Smooth muscle cell of the brain vasculature (primary cell): ENCODE data around the gene SDHB.
"Not testable (repeated sequence)": the region's sequence is repeated elsewhere in the genome, so short reads cannot be mapped to it uniquely, and the experiment has no call there.

ENCODE experiments used
- DNase-seq: peaks from one replicate; pipeline ENCODE4 v3.0.0-alpha.2; 2012; ENCODE audit warnings: low read depth, low spot score

The SDHB gene

DNA sequence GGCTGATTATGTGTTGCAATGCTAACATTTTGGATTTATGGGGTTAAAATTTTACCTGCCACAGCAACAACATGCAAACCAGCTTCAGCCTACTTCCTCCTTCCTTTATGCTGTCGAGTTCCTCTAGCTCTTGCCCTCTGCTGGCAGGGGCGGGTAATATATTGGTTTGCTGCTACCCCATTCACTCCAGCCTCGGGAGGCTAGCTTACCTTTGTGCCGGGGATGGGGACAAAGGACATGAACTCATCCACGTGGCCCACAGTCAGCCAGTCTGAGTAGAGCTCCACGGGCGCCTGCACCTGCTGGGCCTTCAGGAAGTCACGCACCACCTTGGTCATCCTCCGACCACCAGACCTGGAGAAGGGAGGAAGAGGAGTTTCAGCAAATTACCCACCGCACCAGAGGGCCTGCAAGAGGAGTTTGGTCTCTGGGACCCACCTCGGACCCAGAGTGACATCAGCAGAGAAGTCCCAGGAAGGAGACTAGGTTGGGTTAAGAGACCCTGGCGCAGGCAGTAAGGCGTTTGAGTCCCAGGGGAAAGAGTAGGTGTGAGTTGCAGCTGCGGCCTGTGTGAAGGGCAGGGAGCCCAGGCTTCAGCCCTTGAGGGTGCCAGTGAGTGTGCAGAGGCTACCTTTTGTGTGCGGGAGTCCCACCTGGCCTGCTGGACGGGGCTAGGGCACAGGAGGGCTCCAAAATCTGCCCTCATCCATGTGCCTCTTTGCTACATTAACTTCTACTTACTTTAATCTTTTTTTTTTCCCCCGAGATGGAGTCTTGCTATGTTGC lies 21.8 kb upstream of the SDHB start:
- DNase-seq, result no peak

GRCh38 chr1:17071794-17072193 lies 18.0 kb upstream of the SDHB start:
- DNase-seq, result no peak

GRCh38 chr1:17070163-17070525 lies 16.3 kb upstream of the SDHB start:
- DNase-seq, result no peak

GRCh38 chr1:17069452-17070162 lies 15.8 kb upstream of the SDHB start:
- DNase-seq, result no peak

DNA sequence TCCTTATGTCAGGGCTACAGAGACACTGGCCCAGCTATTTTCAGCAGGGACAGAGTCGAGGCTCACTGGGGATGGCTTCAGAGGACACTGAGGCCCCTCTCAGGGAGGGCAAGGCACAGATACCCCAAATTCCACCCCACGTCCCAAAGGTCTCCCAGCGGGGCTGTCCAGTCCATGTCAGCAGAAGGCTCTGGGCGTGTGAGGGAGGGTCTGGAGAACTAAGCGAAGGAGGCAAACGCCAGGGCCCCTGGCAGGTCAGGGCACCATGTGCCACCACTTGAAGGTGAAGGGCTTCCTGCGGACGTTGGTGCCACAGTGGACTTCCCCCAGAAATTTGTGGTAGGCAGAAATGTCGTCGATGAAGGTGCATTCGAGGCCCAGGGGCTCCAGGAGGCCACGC lies 15.0 kb upstream of the SDHB start:
- no peak for DNase-seq

DNA sequence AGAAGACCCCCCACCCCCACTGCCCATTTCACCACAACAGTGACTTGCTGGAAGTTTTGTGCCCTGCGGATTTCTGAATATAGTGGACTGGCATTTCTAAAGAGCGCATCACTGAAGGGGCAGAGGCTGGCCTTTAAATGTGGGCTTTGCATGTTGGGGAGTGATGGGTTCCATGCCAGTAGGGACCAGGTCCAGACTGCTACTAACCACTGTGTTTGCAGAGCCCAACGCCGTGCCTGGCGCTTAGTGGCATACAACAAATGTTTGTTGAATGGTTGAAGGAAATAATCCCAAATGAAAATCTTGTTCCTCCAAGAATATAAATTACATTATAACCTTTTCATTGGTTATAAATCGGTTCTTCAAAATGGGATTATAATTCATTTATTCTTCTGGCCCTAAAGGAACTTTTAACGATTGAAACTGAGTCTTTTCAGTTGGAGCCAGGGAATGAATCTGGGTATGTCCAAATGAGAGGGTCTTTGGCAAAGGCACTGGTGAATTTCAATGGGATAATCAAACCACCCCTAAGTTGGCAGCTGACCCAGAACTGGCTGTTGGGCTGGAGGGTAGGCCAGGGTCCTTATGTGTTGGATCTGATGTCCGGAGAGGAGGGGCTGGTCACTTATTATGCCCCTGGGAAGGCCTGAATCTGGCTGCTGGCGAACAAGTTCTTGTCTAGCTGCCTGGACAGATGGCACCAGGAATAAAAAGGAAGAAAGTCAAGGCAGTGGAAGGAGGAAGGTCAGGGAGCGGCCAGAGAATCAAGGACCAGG lies 13.8 kb upstream of the SDHB start:
- no peak for DNase-seq

DNA sequence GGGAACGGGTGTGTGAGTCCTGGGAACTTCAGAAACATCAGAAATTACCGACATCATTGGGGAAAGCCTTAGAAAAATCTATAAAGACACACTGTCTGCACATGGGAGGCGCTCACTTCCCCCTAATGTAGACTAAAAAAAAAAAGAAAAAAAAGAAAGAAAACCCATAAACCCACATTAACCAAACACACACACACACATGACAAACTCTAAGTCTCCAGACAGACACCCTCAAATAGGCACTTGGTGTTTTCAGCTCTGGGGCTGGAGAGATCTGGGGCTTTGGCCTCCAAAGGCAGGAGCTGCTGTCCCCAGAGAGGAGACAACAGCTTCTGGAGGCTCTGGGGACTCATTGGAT lies 13.2 kb upstream of the SDHB start:
- DNase-seq, result no peak

- no peak for DNase-seq
Observed at GRCh38 chr1:17066361-17067068, 12.7 kb upstream of the SDHB start.

DNA sequence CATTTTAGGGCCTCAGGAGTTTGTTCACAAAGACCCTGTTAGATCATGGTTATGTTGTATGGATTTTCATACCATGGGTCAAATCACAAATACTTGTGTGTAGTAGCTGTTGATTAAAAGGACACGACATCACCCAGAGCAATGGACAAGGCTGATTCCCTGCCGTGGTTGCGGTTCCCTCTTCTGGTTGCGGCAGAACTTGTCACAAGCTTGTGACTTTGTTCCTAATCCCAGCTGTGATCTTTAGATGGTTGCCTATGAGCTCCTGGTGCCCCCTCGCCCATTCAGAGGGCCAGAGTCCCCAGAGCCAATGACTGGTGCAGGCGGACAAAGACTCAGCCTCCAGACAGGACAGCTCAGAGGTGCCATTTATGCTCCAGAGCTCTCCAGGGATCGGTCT lies 11.8 kb upstream of the SDHB start:
- DNase-seq, result no peak

DNA sequence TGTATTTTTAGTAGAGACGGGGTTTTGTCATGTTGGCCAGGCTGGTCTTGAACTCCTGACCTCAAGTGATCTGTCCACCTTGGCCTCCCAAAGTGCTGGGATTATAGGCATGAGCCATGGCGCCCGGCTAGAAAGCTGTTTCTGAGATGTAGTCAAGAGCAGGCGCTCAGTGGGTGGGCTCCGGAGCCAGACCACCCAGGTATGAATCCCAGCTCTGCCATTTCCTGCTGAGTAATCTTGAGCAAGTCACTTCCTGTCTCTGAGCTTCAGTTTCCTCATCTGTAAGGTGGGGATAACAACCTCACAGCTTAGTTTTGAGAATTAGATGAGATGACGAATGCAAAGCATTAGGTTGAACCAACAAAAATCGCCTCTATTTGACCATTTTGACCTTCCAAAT lies 8.9 kb upstream of the SDHB start:
- not testable (repeated sequence) for DNase-seq

- DNase-seq, result no peak
Observed at GRCh38 chr1:17061892-17062291, 8.1 kb upstream of the SDHB start.

- DNase-seq, result no peak
Observed at GRCh38 chr1:17061486-17061885, 7.7 kb upstream of the SDHB start.

GRCh38 chr1:17060306-17060749 lies 6.5 kb upstream of the SDHB start:
- DNase-seq, result no peak

DNA sequence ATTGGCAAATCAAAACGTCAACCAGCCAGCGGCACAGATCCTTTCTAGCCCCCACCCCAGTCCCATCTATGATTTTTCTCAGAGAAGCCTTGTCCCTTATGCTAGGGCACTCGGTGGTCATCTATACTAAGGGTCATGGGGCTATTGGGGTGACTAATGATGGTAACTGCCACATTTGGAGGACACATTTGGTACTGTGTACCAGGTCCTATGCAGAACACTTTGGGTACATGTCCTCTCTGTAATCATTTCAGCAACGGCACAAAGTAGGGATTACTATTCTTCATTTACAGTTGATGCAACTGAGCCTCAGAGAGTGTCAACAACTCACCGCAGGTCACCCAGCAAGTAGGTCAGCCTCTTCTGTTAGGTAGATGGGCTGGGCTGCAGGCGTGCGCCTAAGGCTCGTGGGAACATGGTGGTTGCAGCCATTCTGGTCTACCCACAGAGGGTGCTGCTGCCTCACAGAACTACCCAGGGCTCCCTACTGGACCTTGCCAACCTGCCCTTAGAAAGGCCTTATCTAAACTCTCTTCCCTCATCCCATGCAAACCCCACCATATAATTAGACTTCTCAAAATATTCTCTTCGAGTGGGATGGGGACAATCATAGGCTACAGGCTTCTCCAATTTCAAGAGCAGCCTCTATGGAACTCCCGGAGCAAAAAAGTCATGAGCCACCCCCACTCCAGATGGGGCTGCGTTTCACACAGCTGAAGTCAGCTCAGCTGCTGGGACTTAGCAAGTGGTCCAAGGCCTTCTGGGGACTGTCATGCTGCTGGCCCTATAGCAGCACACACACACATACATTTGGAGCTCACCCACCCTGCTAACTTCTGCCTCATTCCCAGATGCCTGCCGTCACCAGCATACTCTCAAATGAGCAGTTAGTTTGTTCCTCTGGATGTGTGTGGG lies 5.8 kb upstream of the SDHB start:
- no peak for DNase-seq

DNA sequence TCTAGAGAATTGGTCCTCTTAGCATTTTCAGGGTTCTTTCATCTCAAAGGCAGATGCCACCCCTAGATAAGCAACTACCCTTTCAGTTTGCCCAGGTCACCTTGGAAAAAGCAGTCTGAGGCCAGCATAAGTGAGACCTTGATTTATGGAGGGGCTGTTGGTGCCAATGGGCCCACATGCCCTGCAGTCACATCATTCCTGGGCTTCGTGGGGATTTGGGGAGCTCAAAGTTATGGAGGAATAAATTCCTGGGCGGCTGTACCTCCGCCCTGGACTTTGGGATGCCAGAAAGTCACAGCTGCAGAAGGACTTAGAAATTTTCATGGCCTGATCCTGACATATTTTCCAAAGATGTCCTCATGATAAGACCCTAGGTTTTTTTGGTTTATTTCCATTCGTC lies 2.7 kb upstream of the SDHB start:
- DNase-seq, result no peak

DNA sequence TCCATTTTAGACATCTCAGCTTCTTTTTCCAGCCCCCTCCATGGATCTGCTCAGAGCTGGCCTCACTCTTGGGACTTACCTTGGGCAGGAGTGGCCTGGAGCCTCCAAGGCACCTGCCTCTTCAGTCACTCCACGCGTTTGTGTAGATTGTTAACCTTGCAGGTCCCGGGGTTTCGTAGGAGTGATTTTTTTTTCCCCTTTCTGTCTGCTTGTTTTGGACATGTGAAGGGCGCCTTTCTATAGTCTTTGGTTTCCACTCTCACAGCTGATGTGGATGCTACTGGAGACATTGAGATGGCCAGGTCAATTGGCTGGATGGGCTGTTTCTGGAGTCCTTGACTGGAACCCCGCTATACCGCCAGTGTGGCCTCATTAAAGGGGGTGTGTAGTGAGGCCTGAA lies 2.0 kb upstream of the SDHB start:
- no peak for DNase-seq

GRCh38 chr1:17053086-17053684 lies 647 bp downstream of the SDHB start:
- no peak for DNase-seq

- DNase-seq, result no peak
Observed at GRCh38 chr1:17052641-17053040, 1.2 kb downstream of the SDHB start.

DNA sequence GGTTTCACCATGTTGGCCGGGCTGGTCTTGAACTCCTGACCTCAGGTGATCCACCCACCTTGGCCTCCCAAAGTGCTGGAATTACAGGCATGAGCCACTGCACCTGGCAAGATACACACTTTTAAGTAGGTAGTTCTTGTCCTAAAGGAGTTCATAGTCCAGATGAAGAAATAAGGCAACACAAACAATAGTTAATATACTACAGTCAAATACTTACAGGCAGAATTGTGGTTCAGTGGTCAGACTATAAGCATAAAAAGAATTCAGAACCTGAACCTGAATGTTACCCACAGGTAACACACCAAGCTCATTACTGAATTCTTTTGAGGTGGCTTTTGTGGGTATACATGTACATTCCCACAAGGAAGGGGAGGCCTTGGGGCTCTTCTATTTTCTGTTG lies 1.8 kb downstream of the SDHB start:
- DNase-seq, result no peak

DNA sequence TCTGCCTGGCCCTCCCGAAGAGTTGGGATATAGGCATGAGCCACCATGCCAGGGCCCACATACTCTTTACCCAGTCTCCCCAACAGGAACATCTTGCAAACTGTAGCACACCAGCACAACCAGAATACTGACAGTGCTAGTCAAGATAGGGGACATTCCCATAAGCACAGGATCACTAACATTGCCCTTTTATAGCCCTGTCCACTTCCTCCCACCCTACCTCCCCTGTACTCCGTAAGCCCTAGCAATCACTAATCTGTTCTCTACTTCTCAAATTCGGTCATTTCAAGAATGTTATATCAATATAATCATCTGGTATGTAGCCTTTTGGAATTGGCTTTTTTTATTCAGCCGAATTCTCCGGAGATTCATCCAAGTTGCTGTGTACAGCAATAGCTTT lies 5.9 kb downstream of the SDHB start:
- no peak for DNase-seq

GRCh38 chr1:17046334-17046657 lies 7.5 kb downstream of the SDHB start:
- no peak for DNase-seq
